Stimulated activated CD4-positive, alpha-beta T cell treated with anti-CD3 and anti-CD28 coated beads, Interleukin-12 subunit alpha, Interleukin-12 subunit beta, amount 100 ng/mL, for 48 hours (primary cell): ENCODE results near the gene TCF12.
"Not testable (repeated sequence)": the region's sequence is repeated elsewhere in the genome, so short reads cannot be mapped to it uniquely, and the experiment has no call there.

Experiments used
- DNase-seq, 3 donors: peaks; one replicate each; pipeline ENCODE4 v3.0.0-alpha.2; 2020; ENCODE audit warnings: low read depth in 2 of 3, low spot score in 1 of 3

TCF12 gene

DNA sequence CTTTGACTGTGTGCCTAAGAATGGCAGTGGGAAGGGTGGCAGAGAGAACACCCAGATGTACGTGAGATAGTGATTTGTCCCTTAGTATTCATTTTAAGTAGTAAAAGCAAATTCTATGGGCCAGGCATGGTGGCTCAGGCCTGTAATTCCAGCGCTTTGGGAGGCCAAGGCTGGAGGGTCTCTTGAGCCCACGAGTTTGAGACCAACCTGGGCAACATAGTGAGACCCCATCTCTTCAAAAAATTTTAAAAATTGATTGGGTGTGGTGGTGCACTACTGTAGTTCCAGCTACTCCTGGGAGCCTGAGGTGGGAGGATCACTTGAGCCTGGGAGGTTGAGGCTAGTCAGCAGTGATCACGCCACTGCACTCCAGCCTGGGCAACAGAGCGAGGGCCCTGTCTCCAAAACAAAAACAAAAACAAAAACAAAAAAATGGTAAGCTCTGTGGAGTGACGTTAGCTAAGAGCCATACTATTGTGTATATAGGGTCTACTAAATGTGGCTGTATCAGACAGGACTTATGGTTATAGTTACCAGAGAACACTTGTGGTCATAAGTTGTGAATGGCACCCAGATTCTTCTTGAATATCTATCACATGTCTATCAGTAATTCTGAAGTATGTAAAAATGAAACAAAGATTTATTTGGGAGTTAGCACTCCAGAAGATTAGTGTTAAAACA lies 171.5 kb downstream of the TCF12 start:
- no peak for DNase-seq

DNA sequence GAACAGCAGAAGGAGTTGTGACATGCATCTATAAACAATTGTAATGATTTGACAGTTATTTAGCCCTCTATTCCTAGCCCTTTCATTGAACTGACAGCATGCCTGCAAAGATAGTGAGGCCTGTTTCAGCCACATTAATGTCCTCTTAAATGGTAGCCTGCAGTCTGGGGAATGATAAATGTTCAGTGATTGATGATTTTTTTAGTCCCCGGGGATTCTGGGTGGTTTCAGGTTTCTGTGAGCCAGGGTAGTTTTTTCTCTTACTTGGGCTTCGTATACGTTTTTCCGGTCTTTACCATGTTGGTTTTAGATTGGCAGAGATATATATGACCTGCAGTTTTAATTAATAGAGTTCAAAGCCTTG lies 172.0 kb downstream of the TCF12 start:
- no peak for DNase-seq

DNA sequence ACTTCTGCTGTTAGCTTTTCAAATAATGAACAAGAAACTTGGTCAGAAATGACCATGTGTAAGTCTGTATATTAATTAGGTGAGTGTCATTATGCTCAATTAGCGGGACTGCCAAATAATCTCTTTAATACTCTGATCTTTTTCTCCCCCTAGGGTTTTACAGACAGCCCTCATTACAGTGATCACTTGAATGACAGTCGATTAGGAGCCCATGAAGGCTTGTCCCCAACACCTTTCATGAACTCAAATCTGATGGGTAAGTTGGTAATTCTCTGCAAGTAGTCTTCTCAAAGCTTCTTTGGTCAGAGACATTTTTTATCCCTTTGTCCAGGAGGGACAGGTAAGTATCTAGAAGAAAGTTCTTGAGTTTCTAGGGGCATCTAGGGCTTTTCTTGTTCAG lies 173.2 kb downstream of the TCF12 start:
- no peak for DNase-seq

DNA sequence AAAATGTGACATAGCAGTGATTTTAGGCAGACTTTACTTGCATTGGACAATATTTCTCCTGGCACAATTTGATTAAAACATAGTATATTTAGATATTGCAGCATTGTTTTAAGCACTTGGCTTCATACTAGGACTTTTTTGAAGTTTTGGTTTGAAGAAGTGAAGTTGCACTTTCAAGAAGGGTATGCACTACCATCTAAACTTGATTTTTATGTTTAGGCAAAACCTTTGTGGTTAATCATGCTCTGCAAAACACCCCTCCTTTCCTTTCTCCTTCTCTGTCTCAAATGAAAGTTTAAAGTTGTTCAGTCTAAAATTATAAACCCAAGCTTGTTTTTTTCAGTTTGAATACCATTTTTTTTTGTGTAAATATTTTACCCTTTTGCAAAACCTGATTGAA lies 173.8 kb downstream of the TCF12 start:
- DNase-seq: no peak

DNA sequence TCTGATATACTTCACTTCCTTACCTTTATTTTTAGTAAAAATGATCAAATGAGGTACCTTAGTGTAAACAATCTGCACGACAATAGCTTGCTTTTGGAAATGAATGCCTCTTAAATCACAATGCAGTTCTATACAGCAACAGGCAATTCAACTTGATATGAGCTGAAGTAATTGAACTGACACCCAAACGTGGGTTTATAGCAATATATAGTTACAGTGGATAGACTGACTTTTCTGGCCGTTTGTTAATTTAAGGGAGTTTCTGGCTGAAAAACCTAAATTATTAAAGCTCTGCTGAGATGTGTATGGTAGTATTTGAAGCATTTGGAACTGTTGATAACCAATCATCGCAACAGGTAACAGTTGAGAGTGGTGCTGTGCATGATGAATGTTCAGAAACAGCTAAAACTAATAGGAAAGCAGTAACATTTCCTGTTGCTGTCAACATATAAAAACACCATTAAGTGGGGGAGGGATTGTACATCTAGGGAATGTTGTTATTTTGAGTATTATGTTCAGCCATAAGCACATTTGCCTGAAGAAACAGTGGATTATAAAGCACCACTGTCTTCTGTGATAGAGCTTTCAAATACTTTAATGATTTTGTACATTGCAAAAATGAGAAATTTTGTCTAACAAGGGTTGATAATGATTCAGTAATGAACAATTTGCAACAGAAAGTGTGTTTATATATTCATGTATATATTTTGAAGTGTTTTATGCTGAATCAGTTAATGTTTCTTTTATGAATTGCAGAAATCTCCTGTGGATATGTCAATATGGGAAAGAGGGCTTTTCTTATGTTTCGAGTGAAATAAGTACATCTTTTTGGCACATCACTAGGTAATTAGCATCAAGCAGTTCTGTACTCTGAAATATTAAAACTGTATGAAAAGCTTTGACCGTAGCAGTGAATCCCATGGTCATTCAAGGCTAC lies 176.1 kb downstream of the TCF12 start:
- DNase-seq: no peak

DNA sequence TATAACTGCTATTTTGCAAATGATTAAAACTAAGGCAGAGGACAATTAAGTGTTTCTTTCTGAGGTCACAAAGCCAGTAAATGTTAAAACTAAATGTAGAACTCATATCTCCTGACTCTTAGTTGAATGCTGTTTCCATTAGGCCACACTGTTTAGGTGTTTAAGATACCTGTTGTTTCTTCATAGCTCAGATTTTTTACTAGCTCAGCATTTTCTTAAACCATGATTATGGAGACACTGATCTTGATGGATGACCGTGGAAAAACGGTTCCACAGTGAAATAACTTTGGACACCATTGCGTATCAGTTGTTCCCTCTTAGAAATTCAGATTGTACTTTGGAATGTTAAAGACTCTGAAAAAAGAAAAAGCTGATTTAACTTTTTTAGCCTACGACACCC lies 177.5 kb downstream of the TCF12 start:
- no peak for DNase-seq

DNA sequence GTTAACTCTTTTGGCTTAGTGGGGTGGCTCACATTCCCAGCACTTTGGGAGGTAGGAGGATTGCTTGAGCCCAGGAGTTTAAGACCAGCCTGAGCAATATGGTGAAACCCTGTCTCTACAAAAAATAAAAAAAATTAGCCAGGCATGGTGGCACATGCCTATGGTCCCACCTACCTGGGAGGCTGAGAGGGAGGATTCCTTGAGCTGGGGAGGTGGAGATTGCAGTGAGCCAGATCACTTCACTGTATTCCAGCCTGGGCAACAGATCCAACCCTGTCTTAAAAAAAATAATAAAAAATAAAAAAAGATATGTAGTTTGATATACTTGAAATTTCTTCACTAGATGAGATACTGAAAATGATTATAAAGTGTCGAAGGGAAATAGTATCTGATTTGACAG lies 178.8 kb downstream of the TCF12 start:
- DNase-seq: no peak

DNA sequence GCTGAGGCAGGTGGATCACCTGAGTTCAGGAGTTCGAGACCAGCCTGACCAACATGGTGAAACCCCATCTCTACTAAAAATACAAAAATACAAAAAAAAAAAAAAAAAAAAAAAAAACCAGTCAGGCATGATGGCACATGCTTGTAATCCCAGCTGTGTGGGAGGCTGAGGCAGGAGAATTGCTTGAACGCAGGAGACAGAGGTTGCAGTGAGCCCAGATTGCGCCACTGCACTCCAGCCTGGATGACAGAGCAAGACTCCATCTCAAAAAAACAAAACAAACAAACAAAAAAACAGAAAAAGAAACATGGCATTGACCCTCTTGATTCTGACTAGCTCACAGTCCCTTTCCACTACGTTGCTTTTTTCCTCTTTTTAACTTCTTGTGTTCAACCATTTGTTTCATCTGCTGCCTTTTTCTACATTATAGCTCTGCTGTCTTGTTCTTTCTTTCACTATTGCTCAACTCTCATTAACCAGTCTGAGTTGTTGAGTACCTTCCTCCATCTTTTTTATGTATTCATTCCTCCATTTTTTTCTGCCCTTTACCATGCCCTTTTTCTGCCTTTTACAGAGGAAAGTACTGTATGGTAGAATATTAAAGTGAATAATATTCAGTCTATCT lies 179.6 kb downstream of the TCF12 start:
- not testable (repeated sequence) for DNase-seq

DNA sequence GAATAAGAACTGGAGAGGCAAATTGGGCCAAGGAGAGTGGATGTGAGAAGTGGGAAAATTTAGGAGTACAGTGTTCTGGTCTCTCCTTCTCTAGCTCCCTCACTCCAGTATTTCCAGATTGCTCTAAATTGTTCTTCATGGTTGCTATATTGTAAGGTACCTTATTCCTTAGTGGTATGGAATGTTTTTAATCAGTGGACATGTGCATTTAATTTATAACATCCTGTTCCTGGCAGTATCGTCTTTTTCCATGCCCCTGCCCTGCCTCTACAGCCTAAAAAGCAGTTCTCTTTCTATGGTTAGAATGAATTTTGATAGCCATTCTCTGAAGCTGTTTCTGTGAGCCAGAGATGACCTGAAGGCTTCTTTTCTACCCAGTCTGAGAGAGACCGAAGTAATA lies 180.5 kb downstream of the TCF12 start:
- no peak for DNase-seq

DNA sequence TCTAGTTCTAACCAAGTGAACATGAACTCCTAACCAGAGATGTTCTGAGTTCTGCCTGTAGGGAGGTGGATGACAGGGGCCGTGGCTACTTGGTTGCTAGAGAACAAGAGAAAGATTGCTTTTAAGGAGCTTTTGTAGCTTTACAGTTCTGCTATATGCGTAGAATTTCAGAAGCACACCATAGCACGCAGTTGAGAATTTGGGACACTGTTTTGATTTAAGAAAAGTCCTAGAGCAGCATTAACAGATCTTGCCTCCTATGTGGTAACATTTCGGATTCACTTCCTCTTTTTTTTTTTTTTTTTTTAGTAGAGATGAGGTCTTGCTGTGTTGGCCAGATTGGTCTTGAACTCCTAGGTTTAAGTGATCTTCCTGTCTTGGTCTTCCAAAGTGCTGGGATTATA lies 181.7 kb downstream of the TCF12 start:
- DNase-seq: no peak

DNA sequence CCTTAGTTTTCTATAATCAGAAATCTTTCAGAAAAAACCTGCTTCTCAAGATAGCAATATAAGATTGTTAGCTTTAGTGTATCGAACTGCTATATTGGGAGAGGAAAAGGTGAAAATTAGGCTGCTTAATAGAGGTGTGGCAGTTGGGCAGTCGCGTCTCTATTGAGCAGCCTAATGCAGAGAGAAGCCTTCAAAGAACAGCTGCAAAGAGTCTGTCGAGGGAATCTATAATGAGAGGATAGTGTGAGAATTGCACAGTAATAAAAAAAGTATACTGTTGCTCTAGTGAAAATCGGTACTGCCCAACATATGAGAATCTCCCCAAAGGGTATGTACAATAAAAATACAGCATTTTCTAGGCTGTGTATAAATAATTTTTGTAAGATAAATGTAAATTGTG lies 184.4 kb downstream of the TCF12 start:
- DNase-seq: no peak

DNA sequence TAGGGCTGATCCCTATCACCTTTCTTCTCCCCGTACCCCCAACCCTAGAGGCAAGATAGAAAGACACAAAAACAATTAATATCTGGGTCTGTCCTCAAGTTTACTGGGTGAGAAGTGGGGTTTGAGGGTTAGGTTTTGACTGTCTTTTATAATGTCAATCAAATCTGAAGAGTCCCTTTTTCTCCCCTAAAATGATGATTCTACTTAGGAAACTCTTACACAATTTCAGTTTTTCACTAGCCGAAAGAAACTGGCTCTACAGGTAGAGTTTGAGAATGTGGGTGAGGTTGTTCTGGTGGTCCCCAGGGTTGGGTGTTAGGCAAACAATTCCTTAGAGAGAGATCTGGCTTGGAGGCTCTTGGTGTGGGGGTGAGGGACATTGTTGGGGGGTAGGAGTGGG lies 189.9 kb downstream of the TCF12 start:
- no peak for DNase-seq

DNA sequence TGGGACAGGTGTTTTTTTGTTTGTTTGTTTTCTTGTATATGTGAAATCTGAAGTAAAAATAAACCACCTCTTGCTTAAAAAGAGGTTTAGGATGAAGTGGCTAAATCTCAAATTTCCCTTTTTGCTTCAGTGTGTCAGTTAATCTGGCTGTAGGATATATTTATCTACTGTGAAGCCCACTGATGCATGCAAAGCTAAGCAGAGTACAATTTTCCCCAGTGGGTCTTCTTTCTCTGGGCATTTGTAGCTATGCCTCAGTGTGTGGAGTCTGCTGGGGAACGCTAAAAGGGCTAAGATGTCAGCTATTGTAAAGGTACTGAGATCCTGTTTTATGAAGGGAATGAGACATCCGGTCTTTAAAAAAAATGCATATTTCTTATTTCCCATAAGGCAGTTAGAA lies 190.6 kb downstream of the TCF12 start:
- no peak for DNase-seq

DNA sequence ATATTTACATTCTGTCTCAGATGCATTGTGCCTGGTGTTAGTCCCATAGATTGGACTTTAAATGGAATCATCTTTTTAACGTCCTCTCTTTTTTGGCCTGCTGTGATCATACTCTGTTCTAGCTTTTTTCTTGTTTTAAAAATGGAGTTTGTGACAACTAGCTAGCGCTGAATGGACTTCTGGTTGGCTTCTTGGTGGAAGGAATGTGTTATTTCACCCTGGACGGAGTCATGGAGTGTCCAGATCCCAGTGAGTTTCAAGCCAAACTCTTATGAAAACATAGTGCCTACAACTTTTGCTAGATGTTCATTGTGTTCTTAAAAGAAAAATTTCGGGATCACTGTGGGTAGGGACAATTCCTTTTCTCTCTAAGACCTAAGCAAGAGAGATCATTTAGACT lies 192.6 kb downstream of the TCF12 start:
- DNase-seq: no peak

DNA sequence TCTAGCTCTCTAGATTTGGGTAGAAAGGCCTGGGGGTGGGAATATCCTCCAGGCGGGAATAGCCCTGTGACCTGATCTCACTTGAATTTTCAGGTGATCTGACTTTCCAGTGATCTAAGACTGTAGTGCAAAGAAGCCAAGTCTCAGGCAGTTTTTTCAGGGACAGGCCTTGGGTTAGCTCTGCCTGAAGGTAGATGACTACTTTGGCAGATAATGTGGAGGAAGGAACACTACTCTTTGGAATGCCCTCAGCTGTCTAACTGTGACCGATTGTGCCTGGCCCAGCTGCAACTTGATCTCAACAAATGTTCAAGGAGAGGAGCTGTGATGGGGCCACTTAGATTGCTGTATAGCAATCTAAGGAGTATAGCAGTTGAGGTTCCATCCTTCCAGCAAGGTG lies 193.7 kb downstream of the TCF12 start:
- no peak for DNase-seq

DNA sequence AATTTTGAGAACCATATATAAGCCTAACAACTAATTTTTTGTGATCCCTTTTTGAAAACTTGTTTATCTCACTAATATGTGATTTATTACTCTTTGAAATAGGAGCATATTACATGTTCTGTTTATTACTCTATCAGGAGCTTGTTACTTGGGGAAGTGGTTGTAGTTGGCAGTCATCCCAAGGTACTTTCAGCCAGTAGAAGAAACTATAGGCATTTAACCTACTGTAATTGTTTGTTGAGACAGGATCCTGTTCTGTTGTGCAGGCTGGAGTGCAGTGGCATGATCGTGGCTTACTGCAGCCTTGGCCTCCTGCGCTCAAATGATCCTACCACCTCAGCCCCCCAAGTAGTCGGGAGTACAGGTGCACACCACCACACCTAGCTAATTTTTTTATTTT lies 195.6 kb downstream of the TCF12 start:
- no peak for DNase-seq

DNA sequence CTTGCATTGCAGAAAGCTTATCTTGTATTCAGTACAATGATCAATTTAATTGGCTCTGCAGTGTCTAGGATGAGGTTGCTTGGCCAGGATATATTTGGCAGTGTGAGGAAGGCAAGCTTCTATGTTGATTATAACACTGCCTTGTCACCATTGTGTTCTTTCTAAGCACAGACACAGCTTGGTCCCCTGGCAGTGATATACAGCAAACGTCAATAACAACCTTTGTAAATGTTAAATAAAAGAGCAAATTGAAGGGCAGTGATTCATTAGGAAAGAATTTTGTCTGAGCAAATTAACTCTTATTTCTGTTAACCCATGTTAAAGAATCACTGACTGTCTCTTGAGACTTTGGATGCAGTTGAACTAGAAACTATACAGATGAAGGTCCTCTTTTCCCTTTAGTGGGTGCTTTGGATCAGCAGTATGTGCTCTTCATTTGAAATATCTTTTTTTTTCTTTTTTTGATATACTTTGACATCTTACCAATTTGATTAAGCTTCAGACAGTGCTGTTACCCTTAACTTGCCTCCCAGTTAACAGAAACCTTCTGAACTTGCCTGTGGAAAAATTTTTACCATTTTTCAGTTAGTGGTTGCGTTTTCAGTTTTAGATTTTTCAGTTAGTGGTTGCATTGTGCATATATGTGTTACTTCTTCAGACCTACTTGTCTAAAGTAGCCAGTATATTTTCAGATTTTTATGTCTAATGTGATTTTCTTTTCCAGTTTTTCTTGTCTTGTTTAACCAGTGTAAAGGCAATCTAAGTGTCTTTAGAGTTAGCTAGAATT lies 199.8 kb downstream of the TCF12 start:
- DNase-seq: no peak

DNA sequence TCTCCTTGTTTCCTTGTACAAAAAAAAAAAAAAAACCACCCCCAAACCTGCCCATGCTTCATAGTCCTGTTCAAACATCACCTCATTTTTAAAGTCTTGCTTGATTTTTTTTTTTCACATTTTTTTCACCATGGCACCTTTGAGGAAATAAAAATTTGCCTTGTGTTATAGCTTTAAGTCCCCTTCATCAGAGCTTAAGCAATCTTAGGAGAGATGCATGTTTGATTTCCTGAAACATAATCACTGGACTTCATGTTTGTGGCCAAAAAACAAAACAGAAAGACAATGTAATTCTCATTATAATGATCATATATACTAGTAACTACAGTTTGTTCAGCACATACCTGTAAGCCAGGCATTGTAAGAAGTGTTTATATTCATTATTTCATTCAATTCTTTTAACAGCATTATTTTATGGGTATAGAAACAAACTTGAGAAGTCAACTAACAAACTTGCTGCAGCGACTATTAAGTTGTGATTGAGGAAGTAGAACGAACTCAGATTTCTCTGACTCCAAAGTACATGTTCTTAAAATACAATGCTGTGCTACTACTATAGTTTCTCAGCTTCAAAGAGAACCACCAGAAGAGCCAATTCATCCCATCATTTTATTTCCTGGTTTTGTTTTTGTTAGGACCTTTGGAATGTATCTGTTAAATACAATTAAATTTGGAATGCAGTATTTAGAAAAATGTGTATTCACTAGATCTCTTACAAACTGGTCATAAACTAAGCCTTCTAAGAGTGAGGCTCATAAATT lies 203.8 kb downstream of the TCF12 start:
- DNase-seq: no peak

DNA sequence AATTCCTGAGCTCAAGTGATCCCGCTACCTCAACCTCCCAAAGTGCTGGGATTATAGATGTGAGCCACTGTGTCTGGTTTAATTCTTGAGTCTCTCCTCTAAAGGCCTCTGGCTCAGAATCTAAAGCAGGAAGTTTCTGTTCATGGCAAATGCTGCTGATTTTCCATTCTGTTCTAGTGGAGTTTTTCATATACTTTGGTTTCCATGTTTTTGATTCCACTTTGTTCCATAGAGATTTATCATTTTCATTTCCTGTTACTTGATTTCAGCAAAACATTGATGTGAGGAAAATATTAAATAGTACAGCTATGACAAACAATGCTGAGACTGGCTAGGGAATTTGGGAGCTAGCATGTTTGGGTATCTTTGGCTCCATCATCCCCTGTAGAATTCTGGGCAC lies 205.6 kb downstream of the TCF12 start:
- DNase-seq: no peak

DNA sequence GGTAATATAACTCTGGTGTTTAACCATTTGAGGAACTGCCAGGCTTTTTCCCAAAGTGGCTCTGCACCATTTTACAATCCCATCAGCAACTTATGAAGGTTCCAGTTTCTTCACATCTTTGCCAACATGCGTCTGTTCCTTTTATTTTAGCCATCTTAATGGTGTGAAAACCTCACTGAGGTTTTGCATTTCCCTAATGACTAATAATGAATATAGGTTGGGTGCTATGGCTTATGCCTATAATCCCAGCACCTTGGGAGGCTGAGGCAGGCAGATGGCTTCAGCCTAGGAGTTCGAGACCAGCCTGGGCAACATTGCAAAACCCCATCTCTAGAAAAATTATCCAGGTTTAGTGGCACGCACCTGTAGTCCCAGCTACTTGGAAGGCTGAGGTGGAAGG lies 210.6 kb downstream of the TCF12 start:
- DNase-seq: no peak

DNA sequence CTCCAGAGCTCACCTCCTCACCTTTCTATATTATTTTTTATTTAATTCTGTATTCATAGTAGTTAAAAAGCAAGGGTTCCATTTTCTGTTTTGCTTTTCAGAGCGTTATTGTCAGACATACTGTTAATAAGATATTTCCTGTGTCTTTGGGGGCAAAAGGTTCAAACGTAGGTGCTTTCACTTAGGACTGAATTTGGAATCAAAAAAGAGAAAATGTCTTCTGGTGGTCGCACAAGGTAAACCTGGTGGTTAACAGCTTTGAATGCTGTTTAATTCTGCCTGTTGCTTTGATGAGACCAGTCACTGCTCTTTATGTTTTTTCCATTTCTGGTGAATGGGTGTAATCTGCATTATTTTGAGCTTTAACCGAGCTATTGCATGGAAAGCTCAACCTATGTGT lies 212.5 kb downstream of the TCF12 start:
- DNase-seq: no peak
